Stimulated activated CD8-positive, alpha-beta memory T cell treated with anti-CD3 and anti-CD28 coated beads, Interleukin-2, amount 100 ng/mL, for 1 hour (primary cell): ENCODE data around the gene NPTXR.
"Not testable (repeated sequence)": the region's sequence is repeated elsewhere in the genome, so short reads cannot be mapped to it uniquely, and the experiment has no call there.

Experiments used
- DNase-seq, 2 donors: peaks; one replicate each; pipeline ENCODE4 v3.0.0-alpha.2; 2020; ENCODE audit warnings: low read depth in 2 of 2

NPTXR gene

GRCh38 chr22:38868886-38869381 is 25.1 kb upstream of the NPTXR start:
- DNase-seq: peak; percentile 59 to 76

GRCh38 chr22:38868286-38868721 is 24.5 kb upstream of the NPTXR start:
- no peak for DNase-seq

GRCh38 chr22:38867471-38868285 is 23.9 kb upstream of the NPTXR start:
- no peak for DNase-seq

DNA sequence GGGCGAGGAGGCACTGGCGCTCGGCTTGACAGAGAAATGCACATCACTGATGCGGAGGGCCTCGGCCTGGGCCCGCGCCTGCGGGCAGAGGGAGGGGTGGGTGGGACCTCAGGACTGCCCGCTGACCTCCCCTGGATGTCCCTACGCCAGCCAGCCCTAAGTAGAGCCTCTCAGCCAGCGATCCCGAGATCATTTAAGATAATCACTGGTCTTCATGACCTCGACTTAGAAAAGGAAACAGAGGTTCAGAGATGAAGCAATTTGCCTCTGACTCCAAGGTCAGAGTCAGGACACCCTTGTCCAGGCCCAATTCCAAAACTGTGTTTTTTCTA is 23.3 kb upstream of the NPTXR start:
- DNase-seq: no peak

- DNase-seq: no peak
Observed at GRCh38 chr22:38866399-38867123, 22.7 kb upstream of the NPTXR start.

DNA sequence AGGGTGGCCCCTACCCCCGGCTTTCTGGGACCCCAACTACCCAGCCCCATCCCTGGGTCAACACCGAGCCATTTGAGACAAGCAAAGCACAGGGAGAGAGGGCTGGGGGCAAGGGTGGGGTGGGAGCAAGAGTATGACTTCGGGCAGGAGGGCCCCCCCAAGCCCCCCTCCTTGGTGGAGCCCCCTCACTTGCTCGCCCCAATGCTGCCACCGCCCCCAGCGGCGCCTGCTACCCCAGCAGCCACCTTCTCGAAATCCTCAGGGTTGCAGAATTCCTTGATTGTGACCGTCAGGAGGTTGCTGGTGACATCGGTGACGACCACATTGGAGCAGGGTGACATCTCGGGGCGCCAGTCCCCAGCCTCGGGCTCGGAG is 22.2 kb upstream of the NPTXR start:
- DNase-seq: no peak

- DNase-seq: no peak
Observed at GRCh38 chr22:38865201-38866023, 21.6 kb upstream of the NPTXR start.

GRCh38 chr22:38864361-38865191 is 20.7 kb upstream of the NPTXR start:
- no peak for DNase-seq

GRCh38 chr22:38863531-38864131 is 19.8 kb upstream of the NPTXR start:
- DNase-seq: no peak

DNA sequence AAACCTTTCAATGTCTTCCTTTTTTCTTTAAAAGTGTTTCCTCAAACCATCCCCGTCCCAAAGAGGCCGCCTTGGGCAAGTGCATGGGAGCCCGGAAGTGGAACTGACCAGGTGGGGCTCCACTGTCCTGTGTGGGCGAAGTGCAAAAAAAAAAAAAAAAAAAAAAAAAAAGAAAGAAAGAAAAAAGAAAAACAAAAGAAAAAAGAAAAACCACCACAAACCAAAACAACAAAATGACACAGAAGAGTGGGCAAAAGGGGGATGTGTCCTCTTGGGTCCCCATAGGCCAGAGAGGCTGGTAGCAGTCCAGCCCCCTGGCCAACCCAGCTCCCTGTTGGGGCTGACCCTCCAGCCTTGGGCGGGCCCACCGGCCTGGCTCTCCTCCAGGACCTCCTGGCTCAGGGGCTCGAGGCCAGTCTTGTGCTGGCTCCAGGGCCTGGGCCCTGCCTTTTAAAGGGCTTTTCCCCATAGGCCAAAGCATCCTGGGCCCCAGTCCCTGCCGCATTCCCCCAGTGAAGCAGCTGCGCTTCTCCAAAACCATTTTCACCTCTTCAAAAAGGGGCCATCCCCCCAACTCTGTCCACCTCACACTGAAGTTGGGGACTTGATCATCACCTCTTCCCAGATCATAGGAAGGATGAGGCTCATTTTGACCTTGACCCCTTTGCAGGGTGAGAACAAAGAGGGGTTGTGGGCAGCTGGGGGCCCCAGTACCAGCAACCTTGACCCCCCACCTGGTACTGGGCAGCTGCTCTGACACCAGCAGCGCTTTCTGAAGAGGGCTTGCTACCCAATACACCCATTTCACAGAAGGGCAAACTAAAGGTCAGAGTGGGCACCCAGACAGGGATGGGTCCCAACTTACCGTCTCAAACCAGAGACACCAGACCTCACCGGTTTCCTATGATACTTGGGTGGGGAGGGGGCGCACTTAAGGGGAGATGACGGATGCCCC is 18.8 kb upstream of the NPTXR start:
- DNase-seq: no peak

GRCh38 chr22:38861927-38862326 is 18.1 kb upstream of the NPTXR start:
- DNase-seq: no peak

DNA sequence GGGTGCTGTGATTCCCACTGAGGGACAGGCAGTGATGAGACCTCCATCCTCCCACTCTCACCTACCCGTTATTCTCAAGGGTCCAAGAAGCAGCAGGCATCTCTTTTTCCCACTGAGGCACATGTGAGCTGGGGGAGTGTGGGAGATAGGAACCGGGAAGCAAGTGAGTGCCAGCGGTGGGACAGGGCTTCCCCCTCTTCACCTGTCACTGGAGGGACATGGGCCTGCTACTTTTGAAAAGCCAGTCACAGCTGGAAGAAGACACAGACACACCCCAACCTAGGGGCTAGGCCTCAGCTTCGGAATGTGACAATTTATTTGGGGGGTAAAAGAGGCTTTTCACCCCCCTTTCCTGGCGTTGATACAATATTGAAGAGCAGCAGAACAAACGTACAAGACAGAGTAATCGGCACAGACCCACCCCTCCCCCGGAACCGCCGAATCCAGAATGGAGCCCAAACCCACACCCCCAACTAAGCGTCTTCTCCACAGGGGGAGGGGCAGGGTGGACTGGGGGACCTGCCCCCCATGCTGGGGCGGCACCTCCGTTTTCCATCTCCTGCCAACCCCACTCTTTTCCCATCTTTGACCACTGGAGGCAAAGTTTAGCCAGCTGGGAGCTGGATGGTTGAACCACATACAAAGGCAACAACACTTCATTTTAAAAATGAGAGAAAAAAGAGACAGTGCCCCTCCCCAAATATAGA is 17.5 kb upstream of the NPTXR start:
- DNase-seq: no peak

- no peak for DNase-seq
Observed at GRCh38 chr22:38860283-38861169, 16.7 kb upstream of the NPTXR start.

DNA sequence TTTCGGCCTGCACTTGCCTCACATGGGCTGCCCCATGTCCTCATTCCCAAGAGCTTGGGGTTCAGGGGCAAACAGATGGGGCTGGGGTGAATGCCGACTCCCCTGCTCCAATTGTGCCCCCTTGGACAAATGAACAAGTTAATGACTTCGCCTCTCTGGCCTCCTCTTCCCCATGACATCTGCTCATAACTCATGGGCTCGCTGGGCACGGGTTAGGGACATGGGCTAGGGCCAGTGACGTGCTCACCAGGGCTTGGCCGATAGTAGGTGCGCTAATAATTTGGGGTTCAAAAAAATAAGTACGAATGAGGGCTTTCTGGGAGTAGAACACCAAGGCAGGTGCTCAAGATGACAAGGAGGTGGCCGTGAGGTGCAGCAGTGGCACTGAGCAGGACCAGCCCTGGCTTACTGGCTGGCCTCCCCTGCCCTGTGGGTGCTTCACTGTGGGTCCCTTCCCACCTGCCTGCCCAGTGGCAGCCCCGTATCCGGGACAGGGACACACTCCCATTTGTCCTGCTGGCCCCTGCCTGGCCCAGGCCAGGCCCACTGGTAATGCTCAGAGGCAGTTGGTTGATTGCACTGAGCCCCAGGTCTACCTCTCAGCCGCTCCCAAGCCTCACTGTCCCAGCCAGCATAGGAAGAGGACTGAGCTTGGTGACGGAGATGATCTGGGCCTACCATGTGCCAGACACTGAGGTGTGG is 15.9 kb upstream of the NPTXR start:
- no peak for DNase-seq

DNA sequence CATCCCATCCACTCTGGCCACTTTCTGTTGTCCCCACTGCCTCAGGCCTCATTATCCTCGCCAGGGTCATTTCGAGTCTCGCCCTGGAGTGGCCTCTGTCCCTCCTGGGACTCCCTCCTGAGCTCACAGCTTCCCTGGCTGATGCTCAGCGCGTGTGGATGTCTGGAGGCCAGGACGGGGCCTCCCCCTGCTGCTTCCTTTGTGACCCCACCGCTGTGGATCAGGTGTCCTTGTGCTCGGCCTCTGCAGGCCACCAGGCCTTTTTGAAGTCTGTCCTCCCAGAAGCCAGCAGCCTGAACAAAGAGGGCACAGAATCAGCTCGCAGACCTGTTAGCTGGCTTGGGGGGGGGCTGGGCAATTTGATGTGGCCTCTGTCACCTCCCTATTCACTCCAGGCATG is 14.7 kb upstream of the NPTXR start:
- DNase-seq: no peak

DNA sequence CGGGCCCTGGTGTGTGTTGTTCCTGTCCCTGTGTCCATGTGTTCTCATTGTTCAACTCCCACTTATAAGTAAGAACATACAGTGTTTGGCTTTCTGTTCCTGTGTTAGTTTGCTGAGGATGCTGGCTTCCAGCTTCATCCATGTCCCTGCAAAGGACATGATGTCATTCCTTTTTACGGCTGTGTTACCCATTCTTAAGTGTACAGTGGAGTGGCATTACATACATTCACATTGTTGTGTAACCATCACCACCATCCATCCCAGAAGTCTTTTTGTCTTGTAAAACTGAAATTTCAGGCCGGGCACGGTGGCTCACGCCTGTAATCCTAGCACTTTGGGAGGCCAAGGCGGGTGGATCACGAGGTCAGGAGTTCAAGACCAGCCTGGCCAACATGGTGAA is 10.6 kb upstream of the NPTXR start:
- not testable (repeated sequence) for DNase-seq

DNA sequence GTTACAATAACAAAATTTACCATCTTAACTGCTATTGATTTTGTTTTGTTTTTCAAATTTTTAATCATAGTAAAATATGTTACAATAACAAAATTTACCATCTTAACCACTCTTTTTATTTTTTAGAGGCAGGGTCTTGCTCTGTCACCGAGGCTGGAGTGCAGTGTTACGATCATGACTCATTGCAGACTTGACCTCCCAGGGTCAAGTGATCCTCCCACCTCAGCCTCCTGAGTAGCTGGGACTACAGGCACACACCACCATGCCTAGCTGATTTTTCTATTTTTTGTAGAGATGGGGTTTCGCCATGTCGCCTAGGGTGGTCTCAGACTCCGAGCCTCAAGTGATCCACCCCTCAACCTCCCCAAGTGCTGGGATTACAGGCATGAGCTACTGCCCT is 10.1 kb upstream of the NPTXR start:
- not testable (repeated sequence) for DNase-seq
